HepG2 (cell line): ENCODE results near the gene CRB1. TPM values are rescaled to one million over a fixed set of nuclear protein-coding genes. Genes with fewer than 3 reads are reported as not detected.
"Not testable (repeated sequence)": the region's sequence is repeated elsewhere in the genome, so short reads cannot be mapped to it uniquely, and the experiment has no call there.

ENCODE experiments used
- ATAC-seq: fragments of 200-7000 bp; cut with Tn5 transposase; 3 replicates; pipeline ENCODE4 v1.9.1; 2020; ENCODE audit warnings: mild to moderate bottlenecking, moderate library complexity
- BruUV-seq: library from RNA; stranded (reverse); fragments of 400-500 nt; replicated peaks from 2 replicates; lab custom pipeline; 2021; lab: Mats Ljungman, UMichigan
- CTCF ChIA-PET: fragments of 300-600 bp; formaldehyde crosslinking; extraction: SDS; loops from one replicate; lab custom pipeline; 2021; ENCODE audit warnings: low total read pairs, inconsistent platforms, low intra/inter-chr PET ratio; lab: Yijun Ruan, JAX
- POLR2A ChIA-PET: fragments of 350-600 bp; sonication (Branson Sonifier 250); formaldehyde crosslinking; loops from one replicate; lab custom pipeline; 2020; ENCODE audit warnings: antibody characterized with exemption, inconsistent platforms; lab: Yijun Ruan, JAX
- DNase-seq: peaks from one replicate; pipeline ENCODE4 v3.0.0-alpha.2; 2015; ENCODE audit warnings: low spot score
- FAIRE-seq: peaks from 3 replicates; lab custom pipeline; 2011; peaks lifted over from hg19 to GRCh38; lab: Jason Lieb, UNC
- H2AFZ ChIP-seq: one replicate; pipeline ENCODE4 v1.6.1; 2011; ENCODE audit warnings: low read length, inconsistent platforms
- H3K27ac ChIP-seq: fragments of 300-600 bp; 3 replicates; pipeline ENCODE4 v1.8.0; 2011; ENCODE audit warnings: mixed run types, mild to moderate bottlenecking, mixed read lengths, low read length, inconsistent platforms; ENCODE audit not compliant: insufficient read depth; ENCODE audit errors: extremely low read length
- H3K27me3 ChIP-seq, 2 experiments: fragments of 200-600 bp in 1 of 2; 2 replicates in 1 of 2; 3 replicates in 1 of 2; pipeline versions ENCODE4 v1.6.0 to v1.8.0; 2011; ENCODE audit warnings: low read length in 2 of 2, mild to moderate bottlenecking in 2 of 2, moderate library complexity in 2 of 2, inconsistent platforms in 1 of 2; ENCODE audit not compliant: insufficient read depth in 2 of 2, control insufficient read depth in 1 of 2
- H3K36me3 ChIP-seq, 2 experiments: fragments of 200-600 bp in 1 of 2; replicated peaks in 1 of 2; 2 replicates in 1 of 2; 3 replicates in 1 of 2; pipeline versions ENCODE4 v1.5.1 to v1.8.0; 2011; ENCODE audit warnings: low read length in 2 of 2, inconsistent platforms in 1 of 2; ENCODE audit not compliant: insufficient read depth in 2 of 2, control insufficient read depth in 1 of 2
- H3K4me1 ChIP-seq: 2 replicates; pipeline ENCODE4 v1.5.1; 2012; ENCODE audit warnings: low read length, inconsistent platforms; ENCODE audit not compliant: insufficient read depth
- H3K4me2 ChIP-seq: 2 replicates; pipeline ENCODE4 v1.6.0; 2011; ENCODE audit warnings: low read depth, low read length, inconsistent platforms
- H3K4me3 ChIP-seq, 3 experiments: fragments of 200-600 bp in 1 of 3; sonication (generic), shearing (Covaris generic) in 1 of 3; replicated peaks in 1 of 3; 2 replicates each; pipeline ENCODE4 v1.5.1; 2011 to 2016; ENCODE audit warnings: low read length in 3 of 3, inconsistent platforms in 2 of 3, low read depth in 2 of 3, mild to moderate bottlenecking in 2 of 3, control low read depth in 1 of 3, mixed read lengths in 1 of 3; ENCODE audit not compliant: insufficient read depth in 1 of 3
- H3K79me2 ChIP-seq: one replicate; pipeline ENCODE4 v1.6.1; 2011; ENCODE audit warnings: low read length, inconsistent platforms; ENCODE audit not compliant: insufficient read depth
- H3K9ac ChIP-seq: 2 replicates; pipeline ENCODE4 v1.6.0; 2011; ENCODE audit warnings: mild to moderate bottlenecking, low read depth, low read length, inconsistent platforms; ENCODE audit not compliant: insufficient read depth
- H3K9me3 ChIP-seq: 2 replicates; pipeline ENCODE4 v1.5.1; 2012; ENCODE audit warnings: mild to moderate bottlenecking, low read length
- H4K20me1 ChIP-seq: 2 replicates; pipeline ENCODE4 v1.6.0; 2011; ENCODE audit warnings: inconsistent platforms, mild to moderate bottlenecking, low read length, moderate library complexity; ENCODE audit not compliant: insufficient read depth
- BCL3 ChIP-seq: sonication (generic); formaldehyde crosslinking; IDR thresholded peaks from 2 replicates; pipeline ENCODE4 v1.5.1; 2020; ENCODE audit warnings: mild to moderate bottlenecking, missing genetic modification reagents, moderate library complexity
- DMTF1 ChIP-seq: sonication (generic); formaldehyde crosslinking; IDR thresholded peaks from 2 replicates; pipeline ENCODE4 v1.4.0; 2020; ENCODE audit warnings: mild to moderate bottlenecking, missing genetic modification reagents
- SKIL ChIP-seq: sonication (generic); formaldehyde crosslinking; IDR thresholded peaks from 2 replicates; pipeline ENCODE4 v1.8.0; 2022; ENCODE audit warnings: missing genetic modification reagents, mild to moderate bottlenecking, moderate library complexity, borderline replicate concordance
- ZNF350 ChIP-seq: sonication (generic); formaldehyde crosslinking; IDR thresholded peaks from 2 replicates; pipeline ENCODE4 v1.4.0; 2020; ENCODE audit warnings: mild to moderate bottlenecking, low read depth, missing genetic modification reagents, borderline replicate concordance
- WGBS: methylation state at CpG from one replicate; pipeline ENCODE4 v1.1.6; 2017; ENCODE audit warnings: low lambda C conversion rate; 5-methylcytosine and 5-hydroxymethylcytosine counted together
- in situ Hi-C: cut with HindIII; loops from 2 replicates; pipeline ENCODE4 v1.10.0; 2017; ENCODE audit warnings: low pct_unique_long_range_greater_than_20kb; ENCODE audit not compliant: extremely low pct_ligation_motif_present
- intact Hi-C: fragments of 100-400 bp; cut with micrococcal nuclease; formaldehyde crosslinking; loops from one replicate; pipeline ENCODE4 v1.10.0; 2022; ENCODE audit not compliant: unreplicated experiment
- polyA plus RNA-seq, 8 experiments: library from polyadenylated mRNA; depleted of rRNA in 3 of 8; stranded (reverse) in 7 of 8; unstranded in 1 of 8; fragments of >200 nt; fragmentation: Illumina TruSeq in 4 of 8; extraction: Trizol in 4 of 8; gene quantifications; 2 replicates each; pipeline versions ENCODE4 v1.2.1 to v1.2.3, GENCODE V29; 2011 to 2016; ENCODE audit warnings: low read depth in 4 of 8, missing spikeins in 1 of 8, mixed read lengths in 1 of 8; ENCODE audit not compliant: insufficient read depth in 1 of 8
- total RNA-seq, 5 experiments: library from RNA; depleted of rRNA; stranded (reverse); fragments of >200 nt; fragmentation: Illumina TruSeq; extraction: Trizol; gene quantifications; 2 replicates each; pipeline ENCODE4 v1.2.3, GENCODE V29; 2016; ENCODE audit warnings: low read depth in 1 of 5

The CRB1 gene
- total and polyA plus RNA-seq, 2 of the 13 experiments (the other 11 are each of a cell fraction or from before 2014, with no cell fraction given) = 0.01 TPM; not detected in 1

- H3K9me3 ChIP-seq, H4K20me1 ChIP-seq, intact Hi-C loops, CTCF ChIA-PET, FAIRE-seq, H3K4me1 ChIP-seq, POLR2A ChIA-PET, in situ Hi-C loops, ATAC-seq, H3K27ac ChIP-seq, H3K79me2 ChIP-seq, BruUV-seq, H2AFZ ChIP-seq, H3K4me2 ChIP-seq, H3K36me3 ChIP-seq, H3K9ac ChIP-seq, DNase-seq, H3K27me3 ChIP-seq, H3K4me3 ChIP-seq: not testable (repeated sequence)
- WGBS = 90% methylated on average over 8 of the region's 28 CpGs
Observed at GRCh38 chr1:197405614-197406013, 137.6 kb downstream of the CRB1 start.

- FAIRE-seq (no peak), ATAC-seq (no peak), DNase-seq (no peak)
- in situ Hi-C loops = no loop called here
- H3K9ac ChIP-seq = no peak overlapping the region
- POLR2A ChIA-PET = no interaction called here
- no peaks in the 10 kb centered on the region for H3K27me3 ChIP-seq
- no TSS peak for BruUV-seq
- no peaks in the 10 kb centered on the region for H4K20me1 ChIP-seq
- no peak overlapping the region for H3K4me2 ChIP-seq
- no peaks in the 10 kb centered on the region for H3K79me2 ChIP-seq
- no peaks in the 10 kb centered on the region for H3K36me3 ChIP-seq
- no peak overlapping the region for H2AFZ ChIP-seq
- no peaks in the 10 kb centered on the region for H3K9me3 ChIP-seq
- 0% methylated on average over 2 of the region's 2 CpGs for WGBS
- H3K4me3 ChIP-seq = no peak overlapping the region
- TF ChIP-seq BCL3 (CRISPR knock-in tag) (no peak), SKIL (CRISPR knock-in tag) (no peak), DMTF1 (CRISPR knock-in tag) (no peak), ZNF350 (CRISPR knock-in tag) (no peak)
- TF ChIP-seq, all 625 proteins: peak for 0
- H3K4me1 ChIP-seq = no peaks in the 10 kb centered on the region
- no peak overlapping the region for H3K27ac ChIP-seq
- intact Hi-C loops = no loop called here
- CTCF ChIA-PET = no interaction called here
Observed at GRCh38 chr1:197413564-197413963, 145.5 kb downstream of the CRB1 start.
